K562 treated with DMSO at 1 percent for 24 hours (cell line): ENCODE data around the gene MAP3K13. TPM values are rescaled to one million over a fixed set of nuclear protein-coding genes. Genes with fewer than 3 reads are reported as not detected.

Source experiments
- total RNA-seq: library from RNA; unstranded; fragments of 300-600 nt; gene quantifications from 2 replicates; pipeline ENCODE4 v1.2.3, GENCODE V29; 2022; ENCODE audit warnings: low read depth; ENCODE audit not compliant: insufficient read depth

Gene MAP3K13
- total RNA-seq = 0.19 and 0.32 TPM in 2 replicates

GRCh38 chr3:185362850-185363661 is at the start of gene MAP3K13:
Gene MAP3K13 (plus strand): TSS chr3:185363136. CDS start chr3:185428582, 65,446 bp downstream.

GRCh38 chr3:185498503-185499396 is 135.8 kb downstream of the MAP3K13 start, which contains the start of gene TMEM41A:
Gene TMEM41A (minus strand): TSS chr3:185499035. CDS start chr3:185498961, 74 bp downstream.

Other genes with a start within 250 kb of the MAP3K13 start
- gene C3orf70, start 210.1 kb upstream of the MAP3K13 start, total RNA-seq = not detected in 2 replicates
- gene EHHADH, start 109.1 kb upstream of the MAP3K13 start, total RNA-seq = 6.6 and 8.8 TPM in 2 replicates
- 19.7 and 21.8 TPM in 2 replicates for gene TMEM41A, start 135.9 kb downstream of the MAP3K13 start, total RNA-seq
- 2.1 and 2.4 TPM in 2 replicates for gene LIPH, start 189.5 kb downstream of the MAP3K13 start, total RNA-seq
- gene SENP2, start 223.2 kb downstream of the MAP3K13 start, total RNA-seq = 28.7 and 37.5 TPM in 2 replicates